Kidney tubule cell (primary cell): ENCODE data around the gene UBE2J2.
"Not testable (repeated sequence)": the region's sequence is repeated elsewhere in the genome, so short reads cannot be mapped to it uniquely, and the experiment has no call there.

Source experiments
- DNase-seq: peaks from one replicate; pipeline ENCODE4 v3.0.0-alpha.2; 2018; ENCODE audit warnings: low spot score

The UBE2J2 gene

DNA sequence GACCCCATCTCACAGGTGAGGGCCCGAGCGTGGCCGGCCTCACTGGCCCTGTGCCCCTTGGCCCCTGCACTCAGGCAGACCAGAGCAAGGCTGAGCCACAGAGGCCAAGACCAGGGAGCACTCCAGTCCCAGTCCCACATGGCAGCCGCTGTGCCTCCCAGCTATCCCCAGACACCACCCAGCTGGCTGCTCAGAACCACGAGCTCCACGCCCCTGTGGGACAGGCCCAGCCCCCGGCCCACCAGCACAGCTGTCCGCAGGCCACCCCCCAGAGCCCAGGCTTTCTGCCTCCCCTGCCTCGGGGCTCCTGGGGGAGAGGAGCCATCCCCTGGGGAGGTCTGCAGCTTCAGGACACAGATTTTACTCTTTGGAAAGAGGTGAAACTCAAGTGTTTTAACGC is 18.0 kb downstream of the UBE2J2 start:
- DNase-seq = no peak

DNA sequence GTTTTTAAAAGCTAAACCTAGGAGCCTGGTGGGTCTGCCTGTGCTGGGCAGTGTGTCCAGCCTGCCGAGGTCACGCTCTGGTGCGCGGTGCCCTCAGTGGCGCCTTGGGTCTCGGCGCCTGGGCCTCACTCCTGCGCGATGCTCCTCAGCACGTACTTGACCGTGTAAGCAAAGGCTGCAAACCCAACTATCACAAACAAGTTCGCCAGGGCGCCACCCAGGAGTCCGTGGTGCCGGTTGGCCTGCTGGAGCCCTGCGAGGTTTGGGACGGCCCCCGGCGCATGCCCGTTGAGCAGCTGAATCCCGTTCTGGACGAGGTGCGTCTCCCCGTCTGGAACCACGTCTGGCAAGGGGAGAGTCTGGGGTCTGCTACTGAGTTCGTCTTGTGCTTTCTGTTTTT is 18.6 kb downstream of the UBE2J2 start:
- no peak for DNase-seq

DNA sequence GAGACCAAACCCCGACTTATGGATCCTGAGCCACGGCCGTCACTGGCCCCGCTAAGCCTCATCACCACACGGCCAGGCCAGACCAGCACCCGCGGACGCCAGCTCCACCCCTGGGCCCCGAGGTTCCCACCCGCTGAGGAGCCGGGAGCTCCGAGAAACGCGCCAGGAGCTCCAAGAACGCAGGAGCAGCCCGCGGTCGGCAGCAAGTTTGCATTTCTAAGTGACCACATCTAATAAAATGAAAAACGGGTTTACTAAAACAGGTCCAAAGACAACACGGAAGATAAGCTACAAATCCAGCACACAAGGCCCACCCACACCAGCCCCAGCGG is 19.0 kb downstream of the UBE2J2 start:
- DNase-seq = no peak

DNA sequence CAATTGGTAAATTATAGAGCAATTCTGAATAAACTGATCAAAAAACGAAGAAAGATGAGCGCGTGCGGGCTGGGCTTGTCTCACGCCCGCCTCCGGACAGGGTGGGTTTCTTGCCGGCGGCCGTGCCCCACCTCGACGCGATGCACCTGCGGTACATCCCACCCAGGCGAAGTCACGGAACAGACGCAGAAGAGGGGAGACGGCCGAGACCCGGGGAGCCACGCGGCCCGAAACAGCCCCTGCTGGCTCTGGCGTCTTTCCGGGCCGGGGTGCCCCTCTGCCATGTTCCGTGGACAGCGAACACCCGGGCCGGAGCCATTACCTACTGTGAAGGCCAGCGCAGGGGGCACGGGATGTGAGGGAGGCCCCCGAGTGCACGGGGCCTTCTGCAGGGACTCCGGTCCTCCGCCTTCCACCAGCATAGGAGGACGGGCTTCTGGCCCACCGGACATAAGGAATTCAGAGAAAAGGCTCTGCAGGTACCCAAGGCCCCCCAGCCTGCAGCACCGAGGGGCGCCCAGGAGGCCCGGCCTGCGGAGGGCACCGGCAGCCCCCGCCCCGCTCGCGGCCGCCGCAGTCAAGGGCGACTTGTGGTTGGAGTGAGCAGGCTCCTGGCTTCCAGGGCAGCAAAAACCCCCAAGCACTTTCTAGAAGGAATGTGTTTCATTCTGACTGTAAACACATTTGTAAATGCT is 19.5 kb downstream of the UBE2J2 start:
- no peak for DNase-seq

DNA sequence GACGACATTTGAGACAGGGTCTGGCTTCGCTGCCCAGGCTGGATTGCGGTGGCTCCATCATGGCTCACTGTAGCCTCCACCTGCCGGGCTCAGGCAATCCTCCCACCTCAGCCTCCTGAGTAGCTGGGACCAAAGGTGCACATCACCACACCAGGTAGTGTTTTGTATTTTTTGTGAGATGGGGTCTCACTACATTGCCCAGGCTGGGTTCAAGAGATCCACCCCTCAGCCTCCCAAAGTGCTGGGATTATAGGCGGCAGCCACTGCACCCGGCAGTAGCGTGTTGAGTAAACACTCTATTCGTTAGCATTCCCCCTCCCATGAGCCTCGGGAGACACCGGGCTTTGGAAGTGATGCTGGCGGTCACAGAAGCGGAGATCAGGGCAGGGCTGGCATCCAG is 20.3 kb downstream of the UBE2J2 start:
- no peak for DNase-seq

DNA sequence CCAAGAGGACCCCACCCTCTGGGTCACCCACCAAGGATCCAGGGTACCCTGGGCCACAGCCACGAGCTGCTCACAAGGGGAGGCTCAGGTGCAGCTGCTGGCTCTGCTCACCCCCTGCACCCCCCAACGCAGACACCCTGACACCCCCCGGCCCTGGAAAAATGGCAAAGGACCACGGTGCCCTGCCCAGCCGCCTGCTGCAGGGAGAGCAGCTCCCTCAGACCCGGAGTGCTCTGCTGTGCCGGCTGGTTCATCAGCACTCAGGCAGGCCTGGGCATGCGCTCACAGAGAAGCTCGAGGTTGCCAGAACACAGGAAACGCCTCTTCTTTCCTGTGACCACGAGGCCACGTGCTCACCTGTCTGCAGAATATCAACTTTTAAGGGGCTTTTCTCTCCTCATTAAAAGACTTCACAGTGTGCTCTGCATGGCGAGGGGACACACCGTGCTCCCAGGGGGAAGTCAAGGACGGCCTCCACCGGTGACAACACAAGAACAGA is 22.8 kb downstream of the UBE2J2 start:
- no peak for DNase-seq

DNA sequence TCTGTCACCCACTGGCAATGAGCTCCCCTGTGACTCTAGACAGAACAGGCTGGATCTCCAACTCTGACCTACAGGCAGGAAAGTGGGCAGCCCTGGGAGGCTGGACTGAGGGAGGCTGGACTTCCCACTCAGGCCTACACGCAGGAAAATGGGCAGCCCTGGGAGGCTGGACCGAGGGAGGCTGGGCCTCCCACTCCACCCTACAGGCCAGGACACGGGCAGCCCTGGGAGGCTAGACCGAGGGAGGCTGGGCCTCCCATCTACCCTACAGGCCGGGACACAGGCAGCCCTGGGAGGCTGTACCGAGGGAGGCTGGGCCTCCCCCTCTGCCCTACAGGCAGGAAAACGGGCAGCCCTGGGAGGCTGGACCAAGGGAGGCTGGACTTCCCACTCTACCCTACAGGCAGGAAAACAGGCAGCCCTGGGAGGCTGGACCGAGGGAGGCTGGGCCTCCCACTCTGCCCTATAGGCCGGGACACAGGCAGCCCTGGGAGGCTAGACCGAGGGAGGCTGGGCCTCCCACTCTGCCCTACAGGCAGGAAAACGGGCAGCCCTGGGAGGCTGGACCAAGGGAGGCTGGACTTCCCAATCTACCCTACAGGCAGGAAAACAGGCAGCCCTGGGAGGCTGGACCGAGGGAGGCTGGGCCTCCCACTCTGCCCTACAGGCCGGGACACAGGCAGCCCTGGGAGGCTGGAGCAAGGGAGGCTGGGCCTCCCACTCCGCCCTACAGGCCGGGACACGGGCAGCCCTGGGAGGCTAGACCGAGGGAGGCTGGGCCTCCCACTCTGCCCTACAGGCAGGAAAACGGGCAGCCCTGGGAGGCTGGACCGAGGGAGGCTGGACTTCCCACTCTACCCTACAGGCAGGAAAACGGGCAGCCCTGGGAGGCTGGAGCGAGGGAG is 25.4 kb downstream of the UBE2J2 start:
- DNase-seq = not testable (repeated sequence)

DNA sequence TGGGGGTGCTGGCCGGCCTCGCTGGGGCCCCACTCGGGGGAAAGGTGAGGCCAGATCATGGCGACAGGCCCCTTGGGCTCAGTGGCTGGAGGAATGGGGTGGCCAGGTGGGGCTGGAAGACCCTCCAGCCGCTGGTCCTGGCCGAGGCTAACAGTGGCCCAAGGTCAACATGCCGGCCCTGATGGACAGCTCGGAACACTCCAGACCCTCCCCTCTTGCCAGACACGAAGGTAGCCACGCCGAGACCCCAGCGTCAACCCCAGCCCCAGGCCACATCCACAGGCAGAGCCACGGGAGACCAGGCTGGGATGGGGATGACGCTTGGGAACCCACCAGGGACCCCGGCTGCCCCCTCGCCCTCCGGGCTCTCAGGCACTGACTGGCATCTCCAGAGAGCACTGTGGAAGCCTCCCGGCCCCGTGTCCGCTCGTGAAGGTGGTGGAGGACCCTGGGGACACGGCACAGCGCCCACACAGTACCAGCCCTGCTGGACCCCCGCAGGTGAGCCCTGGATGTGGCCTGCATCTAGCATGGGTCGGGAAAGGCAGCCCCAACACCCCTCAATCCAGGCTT is 26.2 kb downstream of the UBE2J2 start:
- no peak for DNase-seq

DNA sequence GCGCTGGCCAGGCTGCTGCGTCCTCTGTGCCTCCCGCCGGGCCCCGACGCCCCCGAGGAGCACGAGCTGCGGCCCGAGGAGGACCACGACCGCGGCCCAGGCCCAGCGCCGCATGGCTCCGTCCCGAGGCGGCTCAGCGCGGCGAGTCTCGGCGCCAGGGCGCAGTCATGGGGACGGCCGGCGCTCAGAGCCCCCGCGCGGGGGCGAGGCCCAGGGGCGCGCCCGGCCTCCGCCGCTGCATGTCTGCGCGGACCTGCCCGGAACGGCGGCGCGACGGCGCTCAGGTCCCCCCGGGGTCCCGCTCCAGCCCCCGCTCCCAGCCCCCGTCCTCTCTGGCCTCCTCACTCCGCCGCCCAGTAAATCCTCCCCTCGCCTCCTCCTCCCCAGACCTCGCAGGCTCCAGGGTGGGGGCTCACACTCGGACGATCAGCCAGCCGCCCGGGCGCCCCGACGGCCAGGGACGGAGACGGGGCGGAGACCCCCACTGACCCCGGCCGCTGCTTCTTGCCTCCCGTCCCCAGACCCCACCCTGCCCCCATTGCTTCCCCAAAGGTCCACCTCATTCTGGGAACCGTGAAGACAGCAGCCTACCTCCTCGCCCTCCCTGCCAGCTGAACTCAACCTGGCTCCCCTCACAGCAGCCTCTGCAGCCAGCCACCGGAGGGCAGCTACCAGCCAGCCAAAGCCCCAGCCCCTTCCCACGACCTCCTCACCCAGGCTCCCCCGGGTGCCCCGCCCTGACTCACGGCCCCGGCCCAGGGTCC is 26.9 kb downstream of the UBE2J2 start, which contains the start of gene C1QTNF12:
Gene C1QTNF12 (minus strand): TSS at position 146 of the 764 bp plus-strand sequence. CDS start 32 bp downstream, at position 114.
- DNase-seq = no peak

DNA sequence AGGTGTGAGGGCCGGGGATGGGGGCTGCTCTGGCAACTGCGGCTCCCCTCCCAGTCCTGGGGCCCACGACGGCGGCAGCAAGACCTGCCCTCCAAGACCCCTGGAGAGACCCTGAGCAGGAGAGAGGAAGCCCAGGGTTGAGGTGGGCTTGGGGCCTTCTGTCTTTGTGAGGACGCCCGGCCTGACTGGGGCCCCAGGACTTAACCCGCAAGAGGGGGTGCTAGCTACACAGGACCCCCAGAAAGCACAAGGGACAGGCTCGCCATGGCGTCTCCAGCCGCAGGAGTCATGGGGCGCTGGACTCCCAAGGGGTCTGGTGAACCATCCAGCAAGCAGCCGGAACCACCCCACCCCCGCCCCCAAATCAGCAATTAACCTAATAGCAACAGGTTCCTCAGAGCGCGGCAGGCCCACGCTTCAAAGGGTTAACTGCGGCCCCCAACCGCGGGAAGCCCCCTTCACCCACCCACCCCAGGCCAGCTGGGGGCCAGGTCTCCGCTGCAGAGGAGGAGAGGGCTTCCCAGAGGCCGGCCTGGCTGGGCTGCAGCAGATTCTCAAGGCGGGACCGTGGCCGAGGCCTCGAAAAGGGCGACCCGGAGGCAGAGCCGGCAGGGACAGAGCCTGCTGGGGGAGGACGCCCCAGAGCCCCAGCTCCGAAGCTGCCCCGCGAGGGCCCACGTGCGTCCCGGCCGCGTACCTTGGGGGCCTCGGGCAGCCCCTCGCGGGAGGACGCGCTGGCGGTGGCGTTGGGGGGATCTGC is 27.7 kb downstream of the UBE2J2 start:
- no peak for DNase-seq

DNA sequence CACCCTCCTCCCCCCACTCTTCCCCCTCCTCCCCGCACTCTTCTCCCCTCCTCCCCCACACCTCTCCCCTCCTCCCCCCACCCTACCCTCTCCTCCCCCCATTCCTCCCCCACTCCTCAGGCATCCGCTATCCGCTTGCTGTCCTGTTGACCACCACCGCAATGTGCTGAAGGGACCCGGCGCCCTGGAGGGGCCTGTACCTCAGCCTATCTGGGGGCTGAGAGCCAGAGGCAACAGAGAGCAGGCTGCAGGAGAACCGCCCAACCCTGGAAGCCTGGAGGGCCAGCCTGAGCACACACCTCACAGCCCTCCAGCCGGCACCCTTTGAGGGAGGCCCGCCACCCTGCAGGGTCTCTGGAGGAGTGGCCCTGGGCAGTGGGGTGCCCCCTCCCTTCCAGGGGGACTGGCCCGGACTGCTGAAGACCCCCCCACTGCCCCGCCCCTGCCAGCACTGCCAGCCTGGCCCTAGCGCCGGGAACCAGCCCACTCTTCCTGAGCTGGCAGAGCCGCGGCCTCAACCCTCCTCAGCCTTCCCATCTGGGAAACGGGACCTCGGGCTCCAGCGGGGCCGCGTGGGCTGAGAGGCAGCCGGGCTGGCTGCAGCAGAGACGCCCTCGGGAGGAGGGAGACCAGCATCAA is 28.4 kb downstream of the UBE2J2 start:
- DNase-seq = no peak

DNA sequence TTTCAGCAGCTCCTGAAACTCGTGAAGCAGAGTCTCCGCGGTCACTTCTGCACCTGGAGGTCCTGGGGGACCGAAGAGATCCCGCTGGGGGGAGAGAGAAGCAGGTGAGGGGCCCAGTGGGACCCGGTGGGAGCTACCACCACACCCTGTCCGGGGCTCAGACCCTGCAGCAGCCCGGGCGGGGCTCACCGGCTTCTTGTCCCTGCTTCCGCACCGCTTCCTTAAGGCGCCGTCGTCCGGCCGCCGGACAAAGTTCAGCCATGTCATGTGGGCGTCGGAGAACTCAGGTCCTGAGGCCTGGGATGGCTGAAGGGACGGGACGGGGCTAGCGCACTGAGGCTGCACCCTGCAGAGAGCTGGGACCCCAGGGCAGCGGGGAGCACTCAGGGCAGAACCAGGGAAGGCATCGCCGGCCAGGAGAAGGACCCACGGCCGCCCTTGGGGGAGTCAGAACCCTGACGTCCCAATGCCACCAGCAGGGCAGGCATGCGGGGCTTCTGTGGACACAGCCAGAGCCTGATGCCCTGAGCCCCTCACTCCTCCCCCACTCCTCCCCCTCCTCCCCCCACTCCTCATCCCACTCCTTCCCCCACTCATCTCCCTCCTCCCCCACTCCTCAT is 29.4 kb downstream of the UBE2J2 start:
- peak; percentile 25 for DNase-seq

DNA sequence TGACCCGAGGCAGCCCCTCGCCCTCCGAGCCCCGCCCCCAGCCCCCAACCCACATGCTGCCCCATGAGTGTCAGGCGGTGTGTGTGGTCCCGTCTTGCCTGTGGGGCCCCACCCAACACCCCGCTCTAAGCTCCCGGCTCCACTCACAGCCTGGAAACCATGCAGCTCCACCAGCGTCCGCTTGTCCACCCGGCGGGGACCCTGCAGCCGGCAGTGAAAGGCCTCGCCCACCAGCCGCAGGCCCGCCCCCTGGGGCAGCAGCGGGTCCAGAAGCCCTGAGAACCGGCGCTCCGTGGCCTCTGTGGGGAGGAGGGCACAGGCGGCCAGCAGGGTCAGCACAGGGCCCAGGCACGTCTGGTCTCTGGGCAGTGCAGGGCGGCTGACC is 29.9 kb downstream of the UBE2J2 start:
- DNase-seq = no peak

DNA sequence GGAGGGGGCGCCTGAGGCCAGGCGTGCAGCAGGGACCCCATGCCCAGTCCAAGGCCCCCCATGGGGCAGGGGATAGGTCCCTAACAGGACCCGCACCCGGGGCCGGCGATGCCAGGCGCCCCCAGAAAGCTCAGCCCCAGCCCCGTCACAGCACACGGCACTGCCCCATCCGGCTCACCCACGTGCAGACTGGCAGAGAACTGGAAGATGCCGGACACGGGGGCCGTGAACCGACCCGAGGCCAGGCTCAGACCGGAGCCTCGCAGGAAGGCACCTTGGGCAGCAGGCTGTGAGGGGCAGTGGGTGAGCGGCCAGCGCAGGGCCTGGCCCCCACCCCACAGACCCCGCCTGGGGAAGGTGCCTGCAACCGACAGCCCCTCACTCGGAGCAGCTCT is 30.4 kb downstream of the UBE2J2 start:
- no peak for DNase-seq

DNA sequence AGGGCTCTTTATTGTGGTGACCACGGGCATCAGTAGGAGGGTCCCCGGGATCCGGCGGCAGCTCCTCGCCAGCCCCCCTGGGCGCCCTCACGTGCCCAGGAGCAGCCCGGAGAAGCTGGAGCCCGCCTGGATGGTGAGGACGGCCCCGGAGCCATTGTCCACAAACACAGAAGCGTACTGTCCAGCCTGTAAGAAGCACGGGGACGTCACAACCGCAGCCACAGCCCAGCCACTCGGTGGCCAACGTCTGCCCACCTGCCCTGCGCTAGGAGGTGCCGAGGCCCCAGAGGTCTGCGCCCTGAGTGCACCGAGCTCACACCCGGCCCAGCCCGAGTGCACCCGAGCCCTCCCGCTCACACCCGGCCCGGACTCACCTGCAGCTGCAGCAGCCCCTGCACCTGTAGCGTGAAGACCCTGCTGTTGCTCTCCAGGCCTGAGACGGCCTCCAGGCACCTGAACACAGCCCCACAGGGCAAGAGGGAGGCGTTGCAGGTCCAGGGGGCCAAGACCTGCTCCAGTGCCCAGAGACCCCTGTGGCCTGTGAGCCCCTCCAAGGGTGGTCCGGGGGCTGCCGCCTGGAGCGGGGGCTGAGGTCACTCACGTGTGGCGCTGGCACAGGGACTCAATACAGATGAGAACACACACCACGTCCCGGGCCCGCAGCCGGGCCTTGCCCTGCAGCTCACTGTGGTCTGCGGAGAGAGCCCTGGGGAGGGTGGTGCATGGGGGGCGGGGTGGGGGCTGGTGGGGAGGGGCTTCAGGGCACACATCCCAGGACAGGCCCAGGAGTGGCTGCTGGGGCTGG is 31.0 kb downstream of the UBE2J2 start:
- DNase-seq = no peak

DNA sequence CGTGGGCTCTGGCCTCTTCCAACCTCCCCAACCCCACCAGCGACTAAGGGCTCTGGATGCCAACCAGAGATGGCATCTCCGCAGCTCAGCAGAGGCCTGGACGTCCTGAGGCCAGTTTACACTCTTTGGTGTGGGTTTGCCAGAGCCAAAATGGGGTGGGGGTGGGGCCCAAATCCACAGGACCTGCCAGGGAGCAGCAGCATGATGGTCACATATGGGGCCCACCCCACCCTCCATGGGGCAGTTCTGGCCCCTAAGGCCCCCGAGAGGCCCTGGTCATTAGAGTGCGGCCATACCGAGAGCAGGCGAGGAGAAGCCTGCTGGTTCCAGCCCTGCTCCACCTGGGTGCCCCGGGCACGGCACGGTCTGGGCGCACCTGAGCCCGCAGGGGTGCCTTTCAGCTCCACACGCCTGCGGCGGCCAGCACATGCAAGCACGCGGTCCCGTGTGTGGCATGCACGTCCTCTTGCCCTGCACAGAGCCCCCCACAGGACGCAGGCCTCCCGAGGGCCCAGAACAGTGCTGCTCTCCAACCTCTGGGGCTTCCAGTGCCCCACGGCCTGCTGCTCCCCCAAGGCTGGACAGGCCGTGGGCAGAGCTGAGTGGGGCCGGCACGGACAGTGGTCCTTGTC is 31.9 kb downstream of the UBE2J2 start:
- DNase-seq = no peak

DNA sequence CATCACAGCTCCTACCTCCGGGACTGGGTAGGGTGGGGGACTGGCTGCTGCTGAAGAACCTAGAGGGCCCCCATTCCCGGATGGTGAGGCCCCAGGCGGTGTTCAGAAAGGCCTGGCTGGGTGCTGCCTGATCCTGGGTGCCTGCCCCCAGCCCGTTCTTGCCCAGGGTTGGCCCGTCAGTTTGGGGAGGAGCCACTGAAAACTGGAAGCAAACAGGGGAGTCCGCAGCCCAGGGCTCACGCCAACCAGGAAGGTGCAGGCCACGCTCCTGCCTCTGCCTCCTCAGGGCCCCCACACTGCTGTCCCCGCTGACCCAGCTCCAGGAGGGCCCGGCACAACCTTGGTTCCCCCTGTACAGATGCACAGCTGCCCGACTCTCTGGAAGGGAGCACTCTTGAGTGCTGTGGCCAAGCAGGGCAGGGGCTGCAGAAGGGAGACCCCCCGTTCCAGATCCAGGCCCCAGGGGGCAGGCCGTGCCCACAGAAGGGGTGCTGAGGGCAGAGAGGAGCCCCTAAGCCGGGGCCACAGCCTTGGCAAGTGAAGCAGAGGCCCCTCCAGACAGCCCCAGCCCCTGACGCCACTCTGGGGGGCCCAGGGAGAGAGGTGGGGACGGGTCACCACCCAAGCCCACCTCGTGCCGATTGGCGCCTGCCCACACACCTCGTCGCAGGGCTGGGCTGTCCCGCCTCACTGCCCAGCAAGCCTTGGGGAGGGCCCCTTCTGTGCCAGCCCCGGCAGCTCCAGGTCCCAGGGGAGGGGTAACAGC is 32.6 kb downstream of the UBE2J2 start:
- peak; percentile 15 for DNase-seq

DNA sequence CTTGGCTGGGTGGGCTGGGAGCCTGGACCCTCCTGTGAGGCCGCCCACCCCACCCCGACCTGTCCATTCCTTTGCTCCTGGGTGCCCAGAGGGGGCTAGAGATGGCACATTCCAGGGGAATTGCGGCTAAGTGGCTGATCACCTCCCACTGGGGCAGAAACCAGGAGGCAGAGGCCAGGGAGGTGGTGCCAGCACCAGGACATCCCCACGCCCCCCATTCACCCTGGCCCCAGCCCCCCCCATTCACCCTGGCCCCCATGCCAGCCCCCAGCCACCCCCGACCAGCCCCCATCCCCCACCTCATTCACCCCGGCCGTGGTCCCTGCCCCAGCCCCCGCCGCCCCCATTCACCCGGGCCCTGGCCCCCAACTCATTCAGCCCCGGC is 33.3 kb downstream of the UBE2J2 start:
- DNase-seq = no peak
